GM18520 (cell line): ENCODE results near the gene MLKL.
"Not testable (repeated sequence)": the region's sequence is repeated elsewhere in the genome, so short reads cannot be mapped to it uniquely, and the experiment has no call there.

Experiments
- ATAC-seq: cut with Tn5 transposase; IDR thresholded peaks from one replicate; pipeline ENCODE4 v1.9.1; 2021; ENCODE audit not compliant: unreplicated experiment

The MLKL gene

GRCh38 chr16:74732707-74733350 is 32.2 kb upstream of the MLKL start:
- no peak for ATAC-seq

- no peak for ATAC-seq
These were observed 31.3 kb upstream of the MLKL start for GRCh38 chr16:74731853-74732477.

- ATAC-seq = no peak
These were observed 29.4 kb upstream of the MLKL start for GRCh38 chr16:74729783-74730683.

- no peak for ATAC-seq
These were observed 27.2 kb upstream of the MLKL start for GRCh38 chr16:74727903-74728302.

GRCh38 chr16:74726716-74727115 is 26.1 kb upstream of the MLKL start:
- no peak for ATAC-seq

GRCh38 chr16:74725651-74726455 is 25.2 kb upstream of the MLKL start:
- ATAC-seq = no peak

- ATAC-seq = no peak
These were observed 24.3 kb upstream of the MLKL start for GRCh38 chr16:74724820-74725549.

- ATAC-seq = no peak
These were observed 22.6 kb upstream of the MLKL start for GRCh38 chr16:74723256-74723655.

GRCh38 chr16:74722156-74722555 is 21.5 kb upstream of the MLKL start:
- ATAC-seq = not testable (repeated sequence)

- ATAC-seq = no peak
These were observed 21.1 kb upstream of the MLKL start for GRCh38 chr16:74721716-74722115.

- ATAC-seq = no peak
These were observed 19.9 kb upstream of the MLKL start for GRCh38 chr16:74720579-74720978.

GRCh38 chr16:74718741-74719610 is 18.3 kb upstream of the MLKL start:
- ATAC-seq = no peak

GRCh38 chr16:74718140-74718539 is 17.5 kb upstream of the MLKL start:
- ATAC-seq = no peak

- ATAC-seq = no peak
These were observed 16.7 kb upstream of the MLKL start for GRCh38 chr16:74717367-74717766.

GRCh38 chr16:74716355-74716754 is 15.7 kb upstream of the MLKL start:
- no peak for ATAC-seq

GRCh38 chr16:74713876-74714275 is 13.2 kb upstream of the MLKL start:
- ATAC-seq = no peak

GRCh38 chr16:74713325-74713724 is 12.7 kb upstream of the MLKL start:
- ATAC-seq = no peak

GRCh38 chr16:74711938-74712337 is 11.3 kb upstream of the MLKL start:
- no peak for ATAC-seq

GRCh38 chr16:74710401-74710800 is 9.7 kb upstream of the MLKL start:
- no peak for ATAC-seq
